K562 (cell line): ENCODE data around the gene SLC20A1. TPM values are rescaled to one million over a fixed set of nuclear protein-coding genes. Genes with fewer than 3 reads are reported as not detected.
A peak's percentile ranks its signal among the peaks of the same experiment; 100 is the strongest.

Experiments
- ATAC-seq: fragments of 200-7000 bp; cut with Tn5 transposase; 3 replicates; pipeline ENCODE4 v1.9.1; 2020; ENCODE audit warnings: moderate library complexity
- BruUV-seq: library from RNA; stranded (reverse); fragments of 400-500 nt; replicated peaks from 2 replicates; lab custom pipeline; 2021; lab: Mats Ljungman, UMichigan
- CTCF ChIA-PET: fragments of 300-600 bp; formaldehyde crosslinking; extraction: SDS; loops from one replicate; lab custom pipeline; 2021; ENCODE audit warnings: low intra/inter-chr PET ratio; lab: Yijun Ruan, JAX
- POLR2A ChIA-PET: fragments of 300-600, 350-650 bp; sonication (Branson Sonifier 250); formaldehyde crosslinking; extraction: SDS; loops from one replicate; lab custom pipeline; 2021; ENCODE audit warnings: antibody characterized with exemption, inconsistent platforms; lab: Yijun Ruan, JAX
- DNase-seq, 4 experiments: peaks; one replicate each; pipeline versions ENCODE4 v3.0.0 to v3.0.0-alpha.2; 2011 to 2018; ENCODE audit warnings: low spot score in 3 of 4, mixed read lengths in 3 of 4; ENCODE audit errors: extremely low read depth in 1 of 4
- FAIRE-seq: peaks from 2 replicates; lab custom pipeline; 2011; peaks lifted over from hg19 to GRCh38; lab: Jason Lieb, UNC
- H2AFZ ChIP-seq: 2 replicates; pipeline ENCODE4 v1.6.0; 2011; ENCODE audit warnings: low read depth, low read length, control low read depth, inconsistent platforms
- H3K27ac ChIP-seq: fragments of 200-600 bp; 3 replicates; pipeline ENCODE4 v1.8.0; 2011; ENCODE audit warnings: low read depth, mild to moderate bottlenecking, control low read depth, inconsistent platforms, low read length, moderate library complexity, mixed read lengths; ENCODE audit errors: extremely low read depth
- H3K27me3 ChIP-seq, 2 experiments: fragments of 300-600 bp in 1 of 2; 2 replicates in 1 of 2; 3 replicates in 1 of 2; pipeline versions ENCODE4 v1.6.0 to v1.8.0; 2011; ENCODE audit warnings: inconsistent platforms in 2 of 2, low read length in 2 of 2, mild to moderate bottlenecking in 1 of 2, mixed read lengths in 1 of 2, moderate library complexity in 1 of 2; ENCODE audit not compliant: control insufficient read depth in 2 of 2, insufficient read depth in 2 of 2
- H3K36me3 ChIP-seq: fragments of 300-600 bp; 3 replicates; pipeline ENCODE4 v1.8.0; 2011; ENCODE audit warnings: mild to moderate bottlenecking, low read length, inconsistent platforms; ENCODE audit not compliant: control insufficient read depth, insufficient read depth
- H3K4me1 ChIP-seq, 2 experiments: fragments of 200-600 bp in 1 of 2; replicated peaks in 1 of 2; 2 replicates in 1 of 2; 3 replicates in 1 of 2; pipeline versions ENCODE4 v1.5.1 to v1.8.0; 2011; ENCODE audit warnings: inconsistent platforms in 2 of 2, low read length in 2 of 2, mild to moderate bottlenecking in 1 of 2, mixed read lengths in 1 of 2, moderate library complexity in 1 of 2; ENCODE audit not compliant: control insufficient read depth in 2 of 2, insufficient read depth in 2 of 2
- H3K4me2 ChIP-seq: 2 replicates; pipeline ENCODE4 v1.6.1; 2011; ENCODE audit warnings: low read length, control low read depth, inconsistent platforms, mixed read lengths; ENCODE audit not compliant: insufficient read depth
- H3K4me3 ChIP-seq: fragments of 200-600 bp; sonication (generic), shearing (Covaris generic); 2 replicates; pipeline ENCODE4 v1.5.1; 2016; ENCODE audit warnings: control low read depth, inconsistent platforms
- H3K79me2 ChIP-seq: fragments of 200-600 bp; 3 replicates; pipeline ENCODE4 v1.8.0; 2011; ENCODE audit warnings: low read length, inconsistent platforms; ENCODE audit not compliant: control insufficient read depth, insufficient read depth
- H3K9ac ChIP-seq, 2 experiments: 2 replicates each; pipeline versions ENCODE4 v1.6.0 to v1.6.1; 2011; ENCODE audit warnings: low read depth in 2 of 2, low read length in 2 of 2, control low read depth in 1 of 2, inconsistent platforms in 1 of 2, mild to moderate bottlenecking in 1 of 2, mixed read lengths in 1 of 2; ENCODE audit not compliant: insufficient read depth in 1 of 2
- H3K9me1 ChIP-seq: one replicate; pipeline ENCODE4 v1.6.0; 2011; ENCODE audit warnings: inconsistent platforms, mild to moderate bottlenecking, low read length, moderate library complexity; ENCODE audit not compliant: control insufficient read depth, insufficient read depth
- H3K9me3 ChIP-seq: replicated peaks from 2 replicates; pipeline ENCODE4 v1.5.1; 2011; ENCODE audit warnings: low read depth, low read length, inconsistent platforms; ENCODE audit not compliant: control insufficient read depth, insufficient read depth
- H4K20me1 ChIP-seq: replicated peaks from 2 replicates; pipeline ENCODE4 v1.6.1; 2011; ENCODE audit warnings: low read length, inconsistent platforms, mixed read lengths; ENCODE audit not compliant: control insufficient read depth, insufficient read depth
- CBX5 ChIP-seq: IDR thresholded peaks from 2 replicates; pipeline ENCODE4 v1.6.1; 2014; ENCODE audit warnings: low read depth, borderline replicate concordance
- MEIS2 ChIP-seq: fragments of 450-650 bp; IDR thresholded peaks from 2 replicates; pipeline ENCODE4 v1.6.1; 2014; ENCODE audit warnings: mild to moderate bottlenecking; ENCODE audit not compliant: partially characterized antibody
- POLR2A ChIP-seq: fragments of 450-650 bp; conservative IDR thresholded peaks from 2 replicates; pipeline ENCODE4 v1.6.1; 2016
- POLR2AphosphoS5 ChIP-seq: IDR thresholded peaks from 2 replicates; pipeline ENCODE4 v1.6.1; 2011; ENCODE audit warnings: mild to moderate bottlenecking, low read depth, low read length, moderate library complexity; ENCODE audit not compliant: control insufficient read depth, insufficient read depth
- POLR2B ChIP-seq: fragments of 450-650 bp; IDR thresholded peaks from 2 replicates; pipeline ENCODE4 v1.6.1; 2018; ENCODE audit warnings: low read depth; ENCODE audit not compliant: partially characterized antibody
- POLR2G ChIP-seq: fragments of 200-400 bp; formaldehyde crosslinking; IDR thresholded peaks from 2 replicates; pipeline ENCODE4 v1.6.1; 2017; ENCODE audit warnings: low read depth, mild to moderate bottlenecking, antibody characterized with exemption, low read length, moderate library complexity
- POLR2H ChIP-seq: IDR thresholded peaks from 2 replicates; pipeline ENCODE4 v1.6.1; 2016; ENCODE audit warnings: missing genetic modification characterization, low read depth, mild to moderate bottlenecking, control low read depth, missing compliant biosample characterization, moderate library complexity
- SUPT5H ChIP-seq: fragments of 450-650 bp; IDR thresholded peaks from 2 replicates; pipeline ENCODE4 v1.6.1; 2016
- TCF7 ChIP-seq: sonication (generic); IDR thresholded peaks from 2 replicates; pipeline ENCODE4 v1.6.1; 2016; ENCODE audit warnings: antibody characterized with exemption, borderline replicate concordance
- TRIM24 ChIP-seq, 2 experiments: fragments of 450-650 bp; IDR thresholded peaks; 2 replicates each; pipeline ENCODE4 v1.6.1; 2016
- WGBS: fragments of 100-300 bp; shearing (Covaris generic); methylation state at CpG from one replicate; pipeline ENCODE4 v1.1.6; 2016; ENCODE audit warnings: low coverage, mixed read lengths; ENCODE audit not compliant: insufficient coverage; ENCODE audit errors: missing lambda C conversion rate; 5-methylcytosine and 5-hydroxymethylcytosine counted together
- in situ Hi-C: fragments of 300-500 bp; cut with MboI; formaldehyde crosslinking; loops from 4 replicates; pipeline ENCODE4 v1.15.0; 2018; ENCODE audit warnings: inconsistent platforms, mixed read lengths
- intact Hi-C: fragments of 100-400 bp; cut with micrococcal nuclease; formaldehyde crosslinking; loops from 2 replicates; pipeline ENCODE4 v1.14.2; 2022
- polyA plus RNA-seq, 8 experiments: library from polyadenylated mRNA; depleted of rRNA in 4 of 8; stranded (reverse) in 5 of 8; unstranded in 3 of 8; fragments of >200 nt; fragmentation: Nextera tagmentation in 2 of 8; fragmentation: Illumina TruSeq in 1 of 8; extraction: Ambion mirVana in 2 of 8; extraction: Trizol in 1 of 8; gene quantifications; 2 replicates each; pipeline versions ENCODE4 v1.2.1 to v1.2.3, GENCODE V29; 2011 to 2014; ENCODE audit warnings: inconsistent platforms in 1 of 8, missing spikeins in 1 of 8
- total RNA-seq, 7 experiments: library from RNA; depleted of rRNA in 6 of 7; stranded (reverse); fragments of >200 nt in 6 of 7; fragmentation: Illumina TruSeq in 2 of 7; extraction: Trizol in 2 of 7; gene quantifications; 2 replicates each; pipeline versions ENCODE4 v1.2.1 to v1.2.3, GENCODE V29; 2011 to 2021; ENCODE audit warnings: low replicate concordance in 1 of 7
- TF ChIP-seq, protein P1 (sequence below): fragments of 250-450 bp; sonication (Bioruptor Pico); IDR thresholded peaks from 2 replicates; pipeline ENCODE4 v1.5.1; 2021; ENCODE audit warnings: mild to moderate bottlenecking

SLC20A1 gene
- total and polyA plus RNA-seq, 9 of the 15 experiments (the other 6 are each of a cell fraction or from before 2014, with no cell fraction given), result 53.8 to 150 (median 74.7) TPM

DNA sequence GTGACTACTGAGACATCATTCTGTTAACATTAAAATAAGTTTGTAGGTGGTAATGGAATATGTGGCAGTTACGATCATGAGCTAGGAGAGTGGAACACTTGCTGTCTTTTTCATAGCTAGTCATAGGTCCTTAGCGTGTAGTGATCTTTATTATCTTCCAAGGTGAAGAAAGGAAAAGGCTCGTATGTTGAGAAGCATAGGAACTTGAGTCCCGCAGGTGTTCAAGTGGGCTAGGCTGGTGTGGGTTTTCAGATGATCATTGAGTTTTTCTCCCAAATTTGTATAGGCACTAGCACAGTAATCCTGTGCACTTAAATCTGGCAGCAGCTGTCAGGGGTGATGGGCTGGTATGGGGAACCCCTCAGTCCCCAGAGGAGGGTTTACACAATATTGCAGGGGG is 10.9 kb downstream of the SLC20A1 start:
- WGBS, result 95% methylated on average over 4 of the region's 4 CpGs
- peaks cover 3% of the 10 kb centered on the region for H3K9me1 ChIP-seq
- H3K4me1 ChIP-seq, result peaks cover 0 to 19% of the 10 kb centered on the region in 2 experiments; a peak in 3 of 5 replicates
- peaks cover 97% of the 10 kb centered on the region for H3K36me3 ChIP-seq
- ChIA-PET CTCF (no interaction called here), POLR2A (interaction anchor here (0.5 to 7.9 kb wide), 5 partner anchors 9 to 159 kb away, joined by 3 to 90 read pairs (median 5); partner anchors contain the start of gene SLC20A1)
- H3K79me2 ChIP-seq, result peaks cover 69% of the 10 kb centered on the region
- BruUV-seq, result no TSS peak
- no peak overlapping the region for H2AFZ ChIP-seq
- FAIRE-seq, result no peak
- H3K9me3 ChIP-seq, result no peaks in the 10 kb centered on the region
- in situ Hi-C loops, result no loop called here
- no peak overlapping the region for H3K27ac ChIP-seq
- H3K9ac ChIP-seq, result no peak overlapping the region
- TF ChIP-seq SUPT5H, result peak; percentile 49; the same call in 1 of the 2 replicates
- peak; percentile 28; the same call in 1 of the 2 replicates for TF ChIP-seq POLR2AphosphoS5
- TF ChIP-seq POLR2B, result peak; percentile 33
- TF ChIP-seq CBX5, result no peak
- TF ChIP-seq TCF7, result no peak
- 0 out of 2 replicates have a peak, but pooled peaks have one; percentile 1 for TF ChIP-seq POLR2H (tag)
- TF ChIP-seq TRIM24 (IDR thresholded peaks at IDR 0.05), result no peak
- peak; percentile 15 for TF ChIP-seq MEIS2
- TF ChIP-seq POLR2G, result peak; percentile 10; the same call in 1 of the 2 replicates
- TF ChIP-seq, protein P1, sequence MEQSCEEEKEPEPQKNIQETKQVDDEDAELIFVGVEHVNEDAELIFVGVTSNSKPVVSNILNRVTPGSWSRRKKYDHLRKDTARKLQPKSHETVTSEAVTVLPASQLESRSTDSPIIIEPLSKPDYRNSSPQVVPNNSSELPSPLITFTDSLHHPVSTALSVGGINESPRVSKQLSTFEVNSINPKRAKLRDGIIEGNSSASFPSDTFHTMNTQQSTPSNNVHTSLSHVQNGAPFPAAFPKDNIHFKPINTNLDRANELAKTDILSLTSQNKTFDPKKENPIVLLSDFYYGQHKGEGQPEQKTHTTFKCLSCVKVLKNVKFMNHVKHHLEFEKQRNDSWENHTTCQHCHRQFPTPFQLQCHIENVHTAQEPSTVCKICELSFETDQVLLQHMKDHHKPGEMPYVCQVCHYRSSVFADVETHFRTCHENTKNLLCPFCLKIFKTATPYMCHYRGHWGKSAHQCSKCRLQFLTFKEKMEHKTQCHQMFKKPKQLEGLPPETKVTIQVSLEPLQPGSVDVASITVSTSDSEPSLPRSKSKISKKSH (CRISPR knock-in tag), result no peak
- peak; percentile 62 for TF ChIP-seq POLR2A
- no peak overlapping the region for H3K4me2 ChIP-seq
- H3K4me3 ChIP-seq, result no peak overlapping the region
- H4K20me1 ChIP-seq, result 0 out of 2 replicates have a peak, but pooled peaks cover 4% of the 10 kb centered on the region
- no peak for DNase-seq
- no peak for ATAC-seq
- intact Hi-C loops, result no loop called here
- no peaks in the 10 kb centered on the region for H3K27me3 ChIP-seq
